Natural killer cell (primary cell): ENCODE results near the gene CNKSR1. TPM values are rescaled to one million over a fixed set of nuclear protein-coding genes. Genes with fewer than 3 reads are reported as not detected.
"Not testable (repeated sequence)": the region's sequence is repeated elsewhere in the genome, so short reads cannot be mapped to it uniquely, and the experiment has no call there.

ENCODE experiments used
- ATAC-seq, 3 donors: fragments of 150-1000 bp in 2 of 3; fragments of 200-7000 bp in 1 of 3; cut with Tn5 transposase; 1 replicate in 1 of 3; 2 replicates in 2 of 3; pipeline ENCODE4 v1.10.0; 2021; ENCODE audit warnings: mild to moderate bottlenecking in 2 of 3, moderate library complexity in 2 of 3
- DNase-seq, 2 donors: peaks; one replicate each; pipeline versions ENCODE4 v3.0.0 to v3.0.0-alpha.2; 2013 to 2021; ENCODE audit warnings: mixed read lengths in 1 of 2
- H3K27ac ChIP-seq: one replicate; pipeline ENCODE4 v1.5.1; 2013; ENCODE audit warnings: mild to moderate bottlenecking, low read length
- H3K27me3 ChIP-seq: one replicate; pipeline ENCODE4 v1.6.1; 2013; ENCODE audit warnings: low read length; ENCODE audit not compliant: control insufficient read depth, insufficient read depth
- H3K36me3 ChIP-seq: one replicate; pipeline ENCODE4 v1.6.1; 2013; ENCODE audit warnings: low read length; ENCODE audit not compliant: control insufficient read depth, insufficient read depth
- H3K4me1 ChIP-seq: one replicate; pipeline ENCODE4 v1.6.1; 2013; ENCODE audit warnings: low read length; ENCODE audit not compliant: control insufficient read depth, insufficient read depth
- H3K4me3 ChIP-seq: one replicate; pipeline ENCODE4 v1.5.1; 2013; ENCODE audit warnings: low read length
- H3K9me3 ChIP-seq: one replicate; pipeline ENCODE4 v1.6.1; 2013; ENCODE audit warnings: low read length; ENCODE audit not compliant: control insufficient read depth, insufficient read depth
- H3K27ac Mint-ChIP-seq, 2 donors: one replicate each; pipeline ENCODE4 v1.8.0; 2022; ENCODE audit warnings: mild to moderate bottlenecking in 2 of 2, mixed read lengths in 2 of 2, moderate library complexity in 1 of 2
- H3K27me3 Mint-ChIP-seq, 2 donors: one replicate each; pipeline ENCODE4 v1.8.0; 2022; ENCODE audit warnings: low read depth in 2 of 2, mixed read lengths in 2 of 2
- H3K36me3 Mint-ChIP-seq: one replicate; pipeline ENCODE4 v1.8.0; 2022; ENCODE audit warnings: mixed read lengths
- H3K4me1 Mint-ChIP-seq, 2 donors: one replicate each; pipeline ENCODE4 v1.8.0; 2022; ENCODE audit warnings: mixed read lengths in 2 of 2
- H3K4me3 Mint-ChIP-seq: one replicate; pipeline ENCODE4 v1.8.0; 2022; ENCODE audit warnings: mild to moderate bottlenecking, moderate library complexity, mixed read lengths
- H3K9me3 Mint-ChIP-seq, 2 donors: one replicate each; pipeline ENCODE4 v1.8.0; 2022; ENCODE audit warnings: mixed read lengths in 2 of 2
- WGBS: methylation state at CpG from one replicate; pipeline ENCODE4 v1.1.7; 2013; ENCODE audit warnings: missing lambda C conversion rate; ENCODE audit not compliant: insufficient coverage; 5-methylcytosine and 5-hydroxymethylcytosine counted together
- intact Hi-C: fragments of 100-400 bp; cut with micrococcal nuclease; formaldehyde crosslinking; loops from one replicate; pipeline ENCODE4 v1.14.2; 2022
- total RNA-seq, 4 donors: library from RNA; stranded (reverse); fragments of 120-200 nt in 1 of 4; gene quantifications; one replicate each; pipeline versions ENCODE4 v1.2.3 to v1.2.4, GENCODE V29; 2013 to 2022
- TF ChIP-seq, protein P1 (sequence below): fragments of 200-600 bp; IDR thresholded peaks from one replicate; pipeline ENCODE4 v1.8.0; 2022; ENCODE audit warnings: antibody characterized with exemption

Gene CNKSR1
- total RNA-seq, 3 donors from 2014 or later (not counting 1 experiment from before 2014, with no cell fraction given) = 0.89 to 1.9 (median 1.0) TPM

DNA sequence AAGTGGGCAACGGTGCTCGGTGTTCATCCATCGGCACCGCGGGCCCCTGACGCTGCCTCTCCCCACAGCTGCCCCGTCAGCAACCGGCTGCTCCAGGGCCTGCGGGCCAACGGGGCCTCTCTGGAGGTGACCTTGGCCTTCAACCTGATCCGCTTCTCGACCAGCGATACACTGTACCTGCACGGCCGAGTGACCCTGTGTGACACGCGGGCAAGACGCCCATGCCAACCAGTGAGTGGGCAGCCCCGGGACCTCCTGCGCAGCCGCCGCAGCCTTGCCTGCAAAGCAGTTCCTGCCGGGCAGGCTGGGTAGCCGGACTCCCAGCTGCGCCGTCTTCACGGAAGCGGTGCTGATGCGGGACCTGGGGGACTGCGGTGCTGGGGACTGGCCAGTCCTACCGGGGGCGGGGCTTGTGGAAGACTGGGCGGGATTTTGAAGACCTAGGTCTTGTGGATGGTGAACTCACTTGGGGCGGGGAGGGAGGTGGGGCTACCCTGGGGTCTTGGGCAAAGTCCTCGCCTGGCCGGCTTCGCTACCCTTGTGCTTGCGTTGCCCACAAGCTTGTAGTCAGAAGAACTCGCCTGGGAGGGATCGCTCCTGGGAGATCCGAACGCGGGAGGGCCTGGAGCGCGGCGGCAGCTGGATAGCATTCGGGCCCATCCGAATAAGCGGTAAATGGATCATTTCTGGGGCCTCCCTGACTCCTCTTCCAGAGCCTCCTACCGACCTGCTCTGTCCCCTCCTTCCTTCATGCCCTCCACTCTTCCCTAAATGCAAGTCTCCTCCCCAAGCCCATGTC is 47.9 kb downstream of the CNKSR1 start:
- Histone ChIP-seq H3K4me3 (peak overlapping the region; percentile 31), H3K27ac (no peak overlapping the region), H3K4me1 (peaks cover 15% of the 10 kb centered on the region), H3K9me3 (no peaks in the 10 kb centered on the region), H3K36me3 (no peaks in the 10 kb centered on the region), H3K27me3 (peaks cover 7% of the 10 kb centered on the region)
- Mint-ChIP-seq H3K4me3 (peak overlapping the region; percentile 81), H3K9me3 (no peaks in the 10 kb centered on the region), H3K36me3 (no peaks in the 10 kb centered on the region), H3K27me3 (peaks cover 12 to 26% of the 10 kb centered on the region in 2 donors), H3K27ac (peak overlapping the region in 1 of 2 donors; percentile 61), H3K4me1 (peaks cover 9 to 15% of the 10 kb centered on the region in 2 donors)
- TF ChIP-seq, protein P1, sequence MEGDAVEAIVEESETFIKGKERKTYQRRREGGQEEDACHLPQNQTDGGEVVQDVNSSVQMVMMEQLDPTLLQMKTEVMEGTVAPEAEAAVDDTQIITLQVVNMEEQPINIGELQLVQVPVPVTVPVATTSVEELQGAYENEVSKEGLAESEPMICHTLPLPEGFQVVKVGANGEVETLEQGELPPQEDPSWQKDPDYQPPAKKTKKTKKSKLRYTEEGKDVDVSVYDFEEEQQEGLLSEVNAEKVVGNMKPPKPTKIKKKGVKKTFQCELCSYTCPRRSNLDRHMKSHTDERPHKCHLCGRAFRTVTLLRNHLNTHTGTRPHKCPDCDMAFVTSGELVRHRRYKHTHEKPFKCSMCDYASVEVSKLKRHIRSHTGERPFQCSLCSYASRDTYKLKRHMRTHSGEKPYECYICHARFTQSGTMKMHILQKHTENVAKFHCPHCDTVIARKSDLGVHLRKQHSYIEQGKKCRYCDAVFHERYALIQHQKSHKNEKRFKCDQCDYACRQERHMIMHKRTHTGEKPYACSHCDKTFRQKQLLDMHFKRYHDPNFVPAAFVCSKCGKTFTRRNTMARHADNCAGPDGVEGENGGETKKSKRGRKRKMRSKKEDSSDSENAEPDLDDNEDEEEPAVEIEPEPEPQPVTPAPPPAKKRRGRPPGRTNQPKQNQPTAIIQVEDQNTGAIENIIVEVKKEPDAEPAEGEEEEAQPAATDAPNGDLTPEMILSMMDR = no peak
- peak; percentile 39 to 50 for DNase-seq
- intact Hi-C loops = no loop called here
- 13% methylated on average over 50 of the region's 50 CpGs for WGBS
- ATAC-seq = peak; percentile 86 to 97 (median 92)

DNA sequence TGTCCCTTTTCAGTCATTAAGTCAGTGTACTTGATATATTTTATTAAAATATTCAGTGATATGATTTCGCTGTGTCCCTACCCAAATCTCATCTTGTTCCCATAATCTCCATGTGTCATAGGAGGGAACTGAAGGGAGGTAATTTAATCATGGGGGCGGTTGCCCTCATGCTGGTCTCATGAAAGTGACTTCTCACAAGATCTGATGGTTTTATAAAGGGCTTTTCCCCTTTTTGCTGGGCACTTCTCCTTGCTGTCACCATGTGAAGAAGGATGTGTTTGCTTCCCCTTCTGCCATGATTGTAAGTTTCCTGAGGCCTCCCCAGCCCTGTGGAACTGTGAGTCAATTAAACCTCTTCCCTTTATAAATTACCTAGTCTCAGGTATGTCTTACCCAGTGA is 53.4 kb downstream of the CNKSR1 start:
- H3K27me3 Mint-ChIP-seq = peaks cover 9 to 22% of the 10 kb centered on the region in 2 donors
- not testable (repeated sequence) for H3K27me3 ChIP-seq, H3K36me3 ChIP-seq, H3K9me3 ChIP-seq, ATAC-seq, H3K4me3 ChIP-seq, H3K36me3 Mint-ChIP-seq, H3K27ac ChIP-seq, DNase-seq, H3K9me3 Mint-ChIP-seq, H3K27ac Mint-ChIP-seq, H3K4me3 Mint-ChIP-seq
- peaks cover 20% of the 10 kb centered on the region for H3K4me1 ChIP-seq
- peaks cover 25 to 29% of the 10 kb centered on the region in 2 donors for H3K4me1 Mint-ChIP-seq
- WGBS = no CpG with 5 or more reads among the region's 2 CpGs
- intact Hi-C loops = loop anchor here (5.0 kb wide), 1 partner anchor 63 kb away; the partner anchor contains the start of genes C1orf232 and ZNF593

DNA sequence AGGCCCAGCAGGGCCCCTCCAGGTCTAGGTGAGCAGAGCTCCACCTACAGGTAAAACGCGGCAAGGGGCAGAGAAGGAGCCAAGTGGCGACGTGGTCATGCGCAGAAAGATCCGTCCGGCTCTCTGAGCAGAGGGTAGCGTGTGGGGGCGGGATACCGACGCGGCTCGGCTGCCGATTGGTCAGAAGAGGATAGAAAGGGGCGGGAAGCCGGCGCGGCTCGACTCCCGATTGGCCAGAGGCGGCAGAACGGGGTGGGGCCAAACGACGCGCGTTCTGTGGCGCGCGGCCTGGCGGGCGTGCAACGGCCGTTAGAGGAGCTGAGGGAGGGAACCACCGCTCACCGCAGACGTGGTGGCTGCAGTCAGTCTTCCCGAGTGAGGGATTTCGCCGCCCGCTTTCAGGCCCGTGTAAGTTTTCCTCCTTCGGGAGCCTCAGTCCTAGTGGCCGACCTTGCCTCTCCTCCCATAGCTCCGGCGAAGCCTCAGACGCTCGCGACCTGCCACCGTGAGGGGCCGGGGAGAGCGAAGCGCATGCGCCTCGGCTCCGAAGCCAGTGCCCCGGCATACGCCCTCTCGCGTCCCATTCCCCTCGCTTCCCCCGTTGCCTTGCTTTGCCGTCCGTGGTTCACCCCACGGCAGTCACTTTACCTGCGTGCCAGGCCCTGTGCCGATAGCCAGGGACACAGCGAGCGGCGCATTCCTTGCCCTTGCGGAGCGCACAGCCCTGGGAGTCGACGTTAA is 56.8 kb downstream of the CNKSR1 start, which contains the start of gene CEP85:
TSS of gene CEP85 (plus strand) at position 298 of the 741 bp plus-strand sequence. CDS start 5,584 bp downstream, outside the sequence.
- WGBS = under 1% methylated on average over 73 of the region's 73 CpGs
- H3K4me3 Mint-ChIP-seq = peak within 1 kb of the TSS; percentile 99
- TF ChIP-seq, protein P1 = peak; percentile 87
- ATAC-seq (peak; percentile 91 to 98 (median 91)), DNase-seq (peak; percentile 98 to 100)
- Histone ChIP-seq H3K4me3 (peak within 1 kb of the TSS; percentile 93), H3K36me3 (no peaks in the 10 kb centered on the region), H3K27ac (peak within 1 kb of the TSS; percentile 78), H3K27me3 (no peaks in the 10 kb centered on the region), H3K9me3 (no peaks in the 10 kb centered on the region), H3K4me1 (peaks cover 18% of the 10 kb centered on the region)
- H3K27me3 Mint-ChIP-seq = no peaks in the 10 kb centered on the region
- H3K27ac Mint-ChIP-seq = peak within 1 kb of the TSS; percentile 94 to 96
- H3K9me3 Mint-ChIP-seq = no peaks in the 10 kb centered on the region
- peaks cover 29 to 30% of the 10 kb centered on the region in 2 donors for H3K4me1 Mint-ChIP-seq
- intact Hi-C loops = loop anchor here (1.0 to 5.0 kb wide), 2 partner anchors 67 to 123 kb away; partner anchors contain the start of genes C1orf232, PDIK1L and ZNF593
- no peaks in the 10 kb centered on the region for H3K36me3 Mint-ChIP-seq
